ENCODE measurements around the gene SVIL.
"Not testable (repeated sequence)": the region's sequence is repeated elsewhere in the genome, so short reads cannot be mapped to it uniquely, and the experiment has no call there.

Gene SVIL

GRCh38 chr10:29578457-29578856, 56.3 kb downstream of the SVIL start:
- DNase-seq (ENCODE audit: low read depth in 1 of 2, low spot score in 1 of 2) = no peak

GRCh38 chr10:29576681-29577080, 58.1 kb downstream of the SVIL start:
- DNase-seq (ENCODE audit: low read depth in 1 of 2, low spot score in 1 of 2) = no peak

- DNase-seq (ENCODE audit: low read depth in 1 of 2, low spot score in 1 of 2) = no peak
Measured at GRCh38 chr10:29575098-29575455, 59.7 kb downstream of the SVIL start.

GRCh38 chr10:29574212-29575097, 60.3 kb downstream of the SVIL start:
- DNase-seq (ENCODE audit: low read depth in 1 of 2, low spot score in 1 of 2) = not testable (repeated sequence)

- not testable (repeated sequence) for DNase-seq (ENCODE audit: low read depth in 1 of 2, low spot score in 1 of 2)
Measured at GRCh38 chr10:29570248-29570647, 64.5 kb downstream of the SVIL start.

GRCh38 chr10:29569795-29570194, 65.0 kb downstream of the SVIL start:
- DNase-seq (ENCODE audit: low read depth in 1 of 2, low spot score in 1 of 2) = no peak

- DNase-seq (ENCODE audit: low read depth in 1 of 2, low spot score in 1 of 2) = no peak
Measured at GRCh38 chr10:29567003-29567402, 67.8 kb downstream of the SVIL start.

- not testable (repeated sequence) for DNase-seq (ENCODE audit: low read depth in 1 of 2, low spot score in 1 of 2)
Measured at GRCh38 chr10:29566209-29566608, 68.6 kb downstream of the SVIL start.

GRCh38 chr10:29563420-29564035, 71.2 kb downstream of the SVIL start:
- no peak for DNase-seq (ENCODE audit: low read depth in 1 of 2, low spot score in 1 of 2)

GRCh38 chr10:29563006-29563405, 71.8 kb downstream of the SVIL start:
- not testable (repeated sequence) for DNase-seq (ENCODE audit: low read depth in 1 of 2, low spot score in 1 of 2)

GRCh38 chr10:29559996-29560395, 74.8 kb downstream of the SVIL start:
- DNase-seq (ENCODE audit: low read depth in 1 of 2, low spot score in 1 of 2) = no peak

- DNase-seq (ENCODE audit: low read depth in 1 of 2, low spot score in 1 of 2) = no peak
Measured at GRCh38 chr10:29557665-29558064, 77.1 kb downstream of the SVIL start.

- no peak for DNase-seq (ENCODE audit: low read depth in 1 of 2, low spot score in 1 of 2)
Measured at GRCh38 chr10:29555746-29556481, 78.9 kb downstream of the SVIL start.

GRCh38 chr10:29555091-29555745, 79.6 kb downstream of the SVIL start:
- no peak for DNase-seq (ENCODE audit: low read depth in 1 of 2, low spot score in 1 of 2)

GRCh38 chr10:29554660-29555059, 80.1 kb downstream of the SVIL start:
- no peak for DNase-seq (ENCODE audit: low read depth in 1 of 2, low spot score in 1 of 2)

- DNase-seq (ENCODE audit: low read depth in 1 of 2, low spot score in 1 of 2) = no peak
Measured at GRCh38 chr10:29553544-29554250, 81.1 kb downstream of the SVIL start.

GRCh38 chr10:29553116-29553515, 81.7 kb downstream of the SVIL start:
- not testable (repeated sequence) for DNase-seq (ENCODE audit: low read depth in 1 of 2, low spot score in 1 of 2)

GRCh38 chr10:29549493-29549892, 85.3 kb downstream of the SVIL start:
- not testable (repeated sequence) for DNase-seq (ENCODE audit: low read depth in 1 of 2, low spot score in 1 of 2)

GRCh38 chr10:29546773-29547313, 87.9 kb downstream of the SVIL start:
- no peak for DNase-seq (ENCODE audit: low read depth in 1 of 2, low spot score in 1 of 2)

- no peak for DNase-seq (ENCODE audit: low read depth in 1 of 2, low spot score in 1 of 2)
Measured at GRCh38 chr10:29545122-29545521, 89.6 kb downstream of the SVIL start.
